Peyer's patch (tissue), 4 donors: Measurements from ENCODE around the gene CC2D2A. TPM values are rescaled to one million over a fixed set of nuclear protein-coding genes. Genes with fewer than 3 reads are reported as not detected.

Experiments
- DNase-seq, 3 donors: peaks; one replicate each; pipeline ENCODE4 v3.0.0-alpha.2; 2017 to 2019
- H3K27ac ChIP-seq, 4 donors: fragments of 200-600 bp; sonication (generic); one replicate each; pipeline ENCODE4 v1.5.1; 2016 to 2019
- H3K27me3 ChIP-seq, 2 donors: fragments of 200-600 bp; sonication (generic); one replicate each; pipeline ENCODE4 v1.5.1; 2019
- H3K36me3 ChIP-seq, 3 donors: fragments of 200-600 bp; sonication (generic); one replicate each; pipeline ENCODE4 v1.5.1; 2016 to 2019
- H3K4me1 ChIP-seq, 4 donors: fragments of 200-600 bp; sonication (generic); one replicate each; pipeline ENCODE4 v1.5.1; 2016 to 2019
- H3K4me3 ChIP-seq, 4 donors: fragments of 200-600 bp; sonication (generic); 1 replicate in 3 of 4; 2 replicates in 1 of 4; pipeline ENCODE4 v1.5.1; 2016 to 2019; ENCODE audit warnings: mild to moderate bottlenecking in 1 of 4
- H3K9me3 ChIP-seq, 4 donors: fragments of 200-600 bp; sonication (generic); one replicate each; pipeline ENCODE4 v1.5.1; 2016 to 2019; ENCODE audit warnings: mild to moderate bottlenecking in 1 of 4
- POLR2A ChIP-seq, 2 donors: fragments of 450-650 bp; IDR thresholded peaks; one replicate each; pipeline ENCODE4 v1.5.1; 2017; ENCODE audit warnings: antibody characterized with exemption in 2 of 2, mild to moderate bottlenecking in 2 of 2, moderate library complexity in 2 of 2
- total RNA-seq, 4 donors: library from RNA; depleted of rRNA; stranded (reverse); fragments of >200 nt; gene quantifications; one replicate each; pipeline ENCODE4 v1.1.0, GENCODE V29; 2016
- TF ChIP-seq, protein P1 (sequence below), 6 experiments: fragments of 450-650 bp in 4 of 6; fragments of 200-600 bp in 2 of 6; sonication (generic) in 1 of 6; IDR thresholded peaks; one replicate each; pipeline ENCODE4 v1.5.1; 2017 to 2019; ENCODE audit warnings: antibody characterized with exemption in 6 of 6, mild to moderate bottlenecking in 3 of 6, moderate library complexity in 1 of 6

The CC2D2A gene
- total RNA-seq, 4 donors from 2014 or later = 7.3 to 45.4 (median 8.9) TPM

DNA sequence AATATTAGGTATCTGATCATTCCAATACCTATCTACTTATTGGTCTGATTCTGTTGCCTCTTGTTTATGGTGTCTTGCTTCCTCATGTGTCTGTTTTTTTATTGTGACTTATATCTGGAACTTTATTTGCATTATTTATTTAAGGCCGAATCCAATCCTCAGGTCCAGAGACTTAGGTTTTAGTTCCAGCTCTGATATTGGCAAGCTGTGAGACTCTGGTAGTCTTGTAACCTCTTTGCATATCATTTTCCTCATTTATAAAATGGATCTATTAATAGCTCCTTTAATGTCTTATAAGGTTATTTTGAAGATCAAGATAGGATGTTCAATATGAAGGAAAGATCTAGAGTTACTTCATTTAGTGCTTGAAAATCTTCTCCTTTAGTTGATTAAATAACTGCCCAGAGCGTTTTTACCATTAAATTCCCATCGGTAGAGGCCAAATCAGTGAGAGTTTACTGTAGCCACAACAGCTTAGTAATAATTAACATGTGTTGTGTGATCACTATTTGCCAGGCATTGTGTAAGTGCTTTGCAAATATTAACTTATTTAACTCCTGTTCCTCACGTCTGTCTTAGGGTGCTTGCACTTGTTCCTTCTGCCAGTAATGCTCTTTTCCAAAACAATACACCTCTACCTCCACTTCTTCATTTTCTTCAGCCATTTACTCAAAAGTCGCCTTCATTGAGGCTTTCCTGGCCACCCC lies 82.2 kb downstream of the CC2D2A start:
- Histone ChIP-seq H3K4me1 (no peaks in the 10 kb centered on the region), H3K4me3 (no peak overlapping the region), H3K27ac (no peak overlapping the region), H3K9me3 (no peaks in the 10 kb centered on the region), H3K36me3 (no peaks in the 10 kb centered on the region), H3K27me3 (no peaks in the 10 kb centered on the region)
- DNase-seq = no peak
- TF ChIP-seq, protein P1, sequence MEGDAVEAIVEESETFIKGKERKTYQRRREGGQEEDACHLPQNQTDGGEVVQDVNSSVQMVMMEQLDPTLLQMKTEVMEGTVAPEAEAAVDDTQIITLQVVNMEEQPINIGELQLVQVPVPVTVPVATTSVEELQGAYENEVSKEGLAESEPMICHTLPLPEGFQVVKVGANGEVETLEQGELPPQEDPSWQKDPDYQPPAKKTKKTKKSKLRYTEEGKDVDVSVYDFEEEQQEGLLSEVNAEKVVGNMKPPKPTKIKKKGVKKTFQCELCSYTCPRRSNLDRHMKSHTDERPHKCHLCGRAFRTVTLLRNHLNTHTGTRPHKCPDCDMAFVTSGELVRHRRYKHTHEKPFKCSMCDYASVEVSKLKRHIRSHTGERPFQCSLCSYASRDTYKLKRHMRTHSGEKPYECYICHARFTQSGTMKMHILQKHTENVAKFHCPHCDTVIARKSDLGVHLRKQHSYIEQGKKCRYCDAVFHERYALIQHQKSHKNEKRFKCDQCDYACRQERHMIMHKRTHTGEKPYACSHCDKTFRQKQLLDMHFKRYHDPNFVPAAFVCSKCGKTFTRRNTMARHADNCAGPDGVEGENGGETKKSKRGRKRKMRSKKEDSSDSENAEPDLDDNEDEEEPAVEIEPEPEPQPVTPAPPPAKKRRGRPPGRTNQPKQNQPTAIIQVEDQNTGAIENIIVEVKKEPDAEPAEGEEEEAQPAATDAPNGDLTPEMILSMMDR (IDR thresholded peaks at IDR 0.05) = no peak
- TF ChIP-seq POLR2A (IDR thresholded peaks at IDR 0.05) = no peak

DNA sequence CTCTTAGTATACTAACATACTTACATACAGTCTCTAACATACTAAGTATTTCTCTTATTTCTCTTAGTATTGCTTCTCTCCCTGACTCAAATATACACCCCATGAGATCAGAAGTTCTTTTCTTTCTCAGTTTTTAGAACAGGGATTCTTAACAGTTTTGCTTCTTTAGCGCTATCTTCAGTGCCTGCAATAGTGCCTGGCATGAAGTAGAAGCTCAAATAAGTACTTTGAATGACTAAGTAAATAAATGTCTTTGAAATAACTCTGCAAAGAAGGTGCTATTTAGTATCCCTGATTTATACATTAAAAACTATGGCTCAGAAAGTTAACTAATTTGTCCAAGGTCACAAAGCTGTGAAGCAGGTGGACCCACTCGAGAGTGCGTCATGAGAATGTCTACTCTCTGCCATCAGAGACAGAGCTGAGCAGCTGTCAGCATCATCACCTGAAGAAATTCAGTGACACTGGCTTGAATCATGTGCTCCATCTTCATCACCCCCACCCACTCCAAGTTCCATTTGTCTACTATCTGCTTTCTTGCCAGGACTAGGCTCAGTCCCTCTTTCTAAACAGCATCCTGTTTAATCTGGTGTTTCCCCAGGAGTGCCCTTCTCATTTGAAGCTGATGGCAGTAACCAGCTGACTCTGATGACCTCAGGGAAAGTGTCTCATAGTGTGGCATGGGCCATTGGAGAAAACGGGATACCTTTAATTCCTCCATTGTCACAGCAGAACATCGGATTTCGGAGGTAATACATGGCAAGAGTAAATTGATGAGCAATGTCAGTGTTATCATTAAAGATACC lies 83.1 kb downstream of the CC2D2A start:
- Histone ChIP-seq H3K9me3 (no peaks in the 10 kb centered on the region), H3K27me3 (no peaks in the 10 kb centered on the region), H3K4me3 (no peak overlapping the region), H3K27ac (no peak overlapping the region), H3K36me3 (no peaks in the 10 kb centered on the region), H3K4me1 (no peaks in the 10 kb centered on the region)
- no peak for TF ChIP-seq POLR2A (IDR thresholded peaks at IDR 0.05)
- TF ChIP-seq, protein P1 (IDR thresholded peaks at IDR 0.05) = no peak
- DNase-seq = no peak

DNA sequence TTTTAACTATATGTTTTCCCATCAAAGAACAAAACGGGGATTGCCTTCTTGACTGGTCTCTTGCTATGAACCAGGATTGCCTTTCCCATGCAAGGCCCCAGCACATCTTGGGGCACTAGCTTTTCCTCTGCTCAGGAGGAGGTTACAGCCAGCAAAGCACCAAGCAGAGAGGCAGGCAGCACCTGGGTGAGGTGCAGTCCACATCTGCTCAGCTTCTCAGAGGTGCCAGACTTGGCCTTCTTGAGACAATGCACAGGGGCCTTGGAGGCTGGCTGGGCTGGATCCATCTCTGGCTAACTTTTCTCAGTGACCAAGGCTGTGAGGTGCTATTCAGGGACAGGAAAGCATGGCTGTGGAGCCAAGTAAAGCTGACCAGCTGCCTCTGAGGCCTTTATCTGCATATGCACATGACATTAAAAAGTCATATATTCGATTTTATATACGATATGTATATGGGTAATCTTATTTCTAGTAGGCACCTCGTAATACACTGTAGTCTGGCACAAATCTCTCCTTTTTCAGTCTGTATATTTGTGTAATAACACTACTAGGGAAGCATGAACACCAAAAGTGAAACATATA lies 86.9 kb downstream of the CC2D2A start:
- DNase-seq = no peak
- Histone ChIP-seq H3K4me3 (no peak overlapping the region), H3K9me3 (no peaks in the 10 kb centered on the region), H3K4me1 (peaks cover 0 to 8% (median 0%) of the 10 kb centered on the region in 4 donors), H3K27me3 (no peaks in the 10 kb centered on the region), H3K36me3 (no peaks in the 10 kb centered on the region), H3K27ac (no peak overlapping the region)
- TF ChIP-seq POLR2A (IDR thresholded peaks at IDR 0.05) = no peak
- TF ChIP-seq, protein P1 (IDR thresholded peaks at IDR 0.05) = no peak

DNA sequence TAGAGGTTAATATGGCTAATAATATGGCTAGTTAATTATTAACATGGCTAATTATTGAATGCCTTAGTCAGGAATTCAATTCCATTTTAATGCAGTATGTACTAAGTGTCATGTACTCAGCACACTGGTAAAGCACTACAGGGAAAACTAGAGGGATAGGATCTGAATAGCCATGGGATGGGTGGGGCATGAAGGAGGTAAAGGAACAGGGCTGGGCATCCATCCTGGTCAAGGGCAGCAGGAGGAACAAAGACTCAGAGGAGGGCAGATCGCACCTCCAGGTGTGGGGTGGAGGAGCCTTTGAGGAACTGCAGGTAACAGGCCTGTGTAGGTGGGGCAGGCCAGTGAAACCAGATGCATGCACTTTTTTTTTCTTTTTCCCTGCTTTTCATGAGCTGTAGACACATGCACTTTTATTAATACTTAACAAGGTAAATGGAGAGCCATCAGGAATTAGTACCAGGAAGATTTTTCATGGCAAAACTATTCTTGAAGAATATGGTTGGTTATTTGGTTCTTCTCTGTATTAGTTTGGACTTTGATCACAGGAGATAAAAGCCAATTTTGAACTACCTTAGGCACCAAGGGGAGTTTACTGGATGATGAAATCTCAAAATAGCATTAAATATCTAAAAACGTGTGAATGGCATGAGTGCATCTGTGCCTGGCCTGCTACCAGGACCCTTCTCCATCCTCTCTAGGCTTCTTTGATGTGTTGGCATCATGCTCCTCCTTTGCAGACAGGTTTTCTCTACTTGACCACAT lies 88.3 kb downstream of the CC2D2A start:
- no peaks in the 10 kb centered on the region for H3K9me3 ChIP-seq
- no peaks in the 10 kb centered on the region for H3K27me3 ChIP-seq
- no peak overlapping the region for H3K4me3 ChIP-seq
- DNase-seq = peak in 2 of 3 donors; percentile 64 to 78
- peak overlapping the region in 1 of 4 donors; percentile 3 for H3K27ac ChIP-seq
- peaks cover 0 to 8% (median 0%) of the 10 kb centered on the region in 4 donors for H3K4me1 ChIP-seq
- TF ChIP-seq, protein P1 (IDR thresholded peaks at IDR 0.05) = no peak
- TF ChIP-seq POLR2A (IDR thresholded peaks at IDR 0.05) = peak in 1 of 2 donors; percentile 13
- no peaks in the 10 kb centered on the region for H3K36me3 ChIP-seq

DNA sequence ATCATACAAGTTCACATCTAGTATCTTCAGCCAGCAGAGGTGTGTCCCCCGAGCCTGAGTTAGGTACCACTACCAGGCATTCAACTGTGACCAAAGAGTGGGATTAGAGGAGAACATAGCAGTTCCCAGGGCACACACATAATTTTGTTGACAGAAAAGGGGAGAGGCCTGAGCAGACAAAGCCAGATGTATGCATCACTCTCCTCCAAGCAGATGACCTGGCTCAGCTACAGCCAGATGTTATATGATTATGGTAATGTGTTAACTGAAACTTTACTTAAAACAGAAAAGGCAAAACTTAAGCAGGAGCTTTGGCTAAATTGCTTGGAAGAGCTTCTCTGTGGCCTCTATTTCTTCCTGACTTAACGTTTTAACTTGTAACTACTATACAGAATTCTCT lies 88.9 kb downstream of the CC2D2A start:
- Histone ChIP-seq H3K36me3 (peaks cover 0 to 6% (median 0%) of the 10 kb centered on the region in 3 donors), H3K4me3 (no peak overlapping the region), H3K27me3 (no peaks in the 10 kb centered on the region), H3K9me3 (no peaks in the 10 kb centered on the region), H3K27ac (peak overlapping the region in 1 of 4 donors; percentile 3), H3K4me1 (peaks cover 0 to 8% (median 0%) of the 10 kb centered on the region in 4 donors)
- no peak for DNase-seq
- TF ChIP-seq, protein P1 (IDR thresholded peaks at IDR 0.05) = no peak
- TF ChIP-seq POLR2A (IDR thresholded peaks at IDR 0.05) = no peak
